B cell (primary cell): ENCODE results near the gene ANKMY2. TPM values are rescaled to one million over a fixed set of nuclear protein-coding genes. Genes with fewer than 3 reads are reported as not detected.

Source experiments
- ATAC-seq: fragments of 200-7000 bp; cut with Tn5 transposase; one replicate; pipeline ENCODE4 v1.10.0; 2021; ENCODE audit warnings: low read depth, mild to moderate bottlenecking, moderate number of reproducible peaks, moderate library complexity
- CTCF ChIA-PET: fragments of 350-600 bp; sonication (Branson Sonifier 250); formaldehyde crosslinking; loops from one replicate; lab custom pipeline; 2021; ENCODE audit warnings: antibody characterized with exemption, inconsistent platforms; lab: Charles Lee
- POLR2A ChIA-PET: fragments of 350-600 bp; sonication (Branson Sonifier 250); formaldehyde crosslinking; loops from one replicate; lab custom pipeline; 2021; ENCODE audit warnings: antibody characterized with exemption; lab: Charles Lee
- DNase-seq: peaks from one replicate; pipeline ENCODE4 v3.0.0; 2013
- H2AFZ ChIP-seq: 2 replicates; pipeline ENCODE4 v1.6.1; 2012; ENCODE audit warnings: mild to moderate bottlenecking, low read depth, low read length; ENCODE audit not compliant: insufficient read depth, poor library complexity, severe bottlenecking
- H3K27ac ChIP-seq, 2 donors: 1 replicate in 1 of 2; 2 replicates in 1 of 2; pipeline ENCODE4 v1.5.1; 2012 to 2013; ENCODE audit warnings: low read length in 2 of 2, mild to moderate bottlenecking in 2 of 2, moderate library complexity in 1 of 2
- H3K27me3 ChIP-seq, 4 experiments: fragments of 200-600 bp in 1 of 4; sonication (generic) in 1 of 4; replicated peaks in 1 of 4; 1 replicate in 2 of 4; 2 replicates in 2 of 4; pipeline versions ENCODE4 v1.6.1 to v1.7.0; 2013 to 2016; ENCODE audit warnings: low read length in 3 of 4, mild to moderate bottlenecking in 2 of 4, mixed read lengths in 1 of 4, moderate library complexity in 1 of 4; ENCODE audit not compliant: insufficient read depth in 4 of 4, control insufficient read depth in 3 of 4; ENCODE audit errors: control extremely low read depth in 1 of 4
- H3K36me3 ChIP-seq, 2 experiments: replicated peaks in 1 of 2; 1 replicate in 1 of 2; 2 replicates in 1 of 2; pipeline versions ENCODE4 v1.6.1 to v1.7.1; 2013; ENCODE audit warnings: low read length in 1 of 2; ENCODE audit not compliant: insufficient read depth in 2 of 2, control insufficient read depth in 1 of 2; ENCODE audit errors: control extremely low read depth in 1 of 2, extremely low read depth in 1 of 2
- H3K4me1 ChIP-seq, 2 donors: fragments of 200-600 bp in 1 of 2; sonication (generic) in 1 of 2; 1 replicate in 1 of 2; 2 replicates in 1 of 2; pipeline versions ENCODE4 v1.5.1 to v1.6.1; 2013 to 2017; ENCODE audit warnings: low read length in 2 of 2; ENCODE audit not compliant: control insufficient read depth in 2 of 2, insufficient read depth in 2 of 2
- H3K4me2 ChIP-seq: replicated peaks from 2 replicates; pipeline ENCODE3; 2012; ENCODE audit warnings: mild to moderate bottlenecking, low read depth, low read length; ENCODE audit not compliant: poor library complexity, severe bottlenecking
- H3K4me3 ChIP-seq, 5 experiments: fragments of 200-600 bp in 1 of 5; sonication (generic) in 1 of 5; 1 replicate in 3 of 5; 2 replicates in 2 of 5; pipeline versions ENCODE4 v1.5.1 to v1.7.0; 2011 to 2016; ENCODE audit warnings: low read length in 4 of 5, mild to moderate bottlenecking in 4 of 5, low read depth in 2 of 5, control low read depth in 1 of 5, moderate library complexity in 1 of 5; ENCODE audit not compliant: insufficient read depth in 1 of 5; ENCODE audit errors: control extremely low read depth in 1 of 5, extremely low read depth in 1 of 5
- H3K79me2 ChIP-seq: fragments of 200-600 bp; sonication (generic); one replicate; pipeline ENCODE4 v1.6.0; 2016; ENCODE audit warnings: low read length; ENCODE audit not compliant: control insufficient read depth, insufficient read depth
- H3K9ac ChIP-seq: fragments of 200-600 bp; sonication (generic); 2 replicates; pipeline ENCODE4 v1.6.1; 2017; ENCODE audit warnings: mild to moderate bottlenecking, low read length, moderate library complexity
- H3K9me3 ChIP-seq, 3 donors: one replicate each; pipeline versions ENCODE4 v1.6.1 to v1.7.1; 2013; ENCODE audit warnings: low read length in 2 of 3; ENCODE audit not compliant: control insufficient read depth in 2 of 3, insufficient read depth in 1 of 3; ENCODE audit errors: control extremely low read depth in 1 of 3
- H4K20me1 ChIP-seq: 2 replicates; pipeline ENCODE4 v1.6.0; 2012; ENCODE audit warnings: mild to moderate bottlenecking, low read length; ENCODE audit not compliant: insufficient read depth, control insufficient read depth, poor library complexity, severe bottlenecking
- H3K27ac Mint-ChIP-seq: one replicate; pipeline ENCODE4 v1.8.0; 2021; ENCODE audit warnings: mixed read lengths
- H3K27me3 Mint-ChIP-seq: one replicate; pipeline ENCODE4 v1.8.0; 2021; ENCODE audit warnings: mixed read lengths
- H3K4me1 Mint-ChIP-seq: one replicate; pipeline ENCODE4 v1.8.0; 2021; ENCODE audit warnings: mixed read lengths
- H3K4me3 Mint-ChIP-seq: one replicate; pipeline ENCODE4 v1.8.0; 2021; ENCODE audit warnings: mixed read lengths
- H3K9me3 Mint-ChIP-seq: one replicate; pipeline ENCODE4 v1.8.0; 2022; ENCODE audit warnings: mixed read lengths; ENCODE audit not compliant: insufficient read depth
- CTCF ChIP-seq: fragments of 200-600 bp; IDR thresholded peaks from one replicate; pipeline ENCODE4 v1.8.0; 2022; ENCODE audit warnings: antibody characterized with exemption, mild to moderate bottlenecking
- EZH2 ChIP-seq: IDR thresholded peaks from 2 replicates; pipeline ENCODE4 v1.6.1; 2012; ENCODE audit warnings: borderline replicate concordance, low read depth, mild to moderate bottlenecking, moderate library complexity, low read length; ENCODE audit not compliant: insufficient read depth, poor library complexity, severe bottlenecking
- WGBS: methylation state at CpG from one replicate; pipeline ENCODE4 v1.1.5; 2013; ENCODE audit warnings: missing lambda C conversion rate; ENCODE audit not compliant: insufficient coverage; 5-methylcytosine and 5-hydroxymethylcytosine counted together
- intact Hi-C: fragments of 100-400 bp; cut with micrococcal nuclease; formaldehyde crosslinking; loops from one replicate; pipeline ENCODE4 v1.10.0; 2022
- polyA plus RNA-seq: library from polyadenylated mRNA; depleted of rRNA; stranded (reverse); fragments of >200 nt; gene quantifications from 2 replicates; pipeline ENCODE4 v1.2.3, GENCODE V29; 2012
- total RNA-seq, 2 donors: library from RNA; stranded (reverse); fragments of 120-200 nt in 1 of 2; gene quantifications; 1 replicate in 1 of 2; 2 replicates in 1 of 2; pipeline versions ENCODE4 v1.2.3 to v1.2.4, GENCODE V29; 2013 to 2022

ANKMY2 gene
- total and polyA plus RNA-seq, 2 donors (not counting 1 experiment from before 2014, with no cell fraction given), result 7.6 to 17.8 TPM

DNA sequence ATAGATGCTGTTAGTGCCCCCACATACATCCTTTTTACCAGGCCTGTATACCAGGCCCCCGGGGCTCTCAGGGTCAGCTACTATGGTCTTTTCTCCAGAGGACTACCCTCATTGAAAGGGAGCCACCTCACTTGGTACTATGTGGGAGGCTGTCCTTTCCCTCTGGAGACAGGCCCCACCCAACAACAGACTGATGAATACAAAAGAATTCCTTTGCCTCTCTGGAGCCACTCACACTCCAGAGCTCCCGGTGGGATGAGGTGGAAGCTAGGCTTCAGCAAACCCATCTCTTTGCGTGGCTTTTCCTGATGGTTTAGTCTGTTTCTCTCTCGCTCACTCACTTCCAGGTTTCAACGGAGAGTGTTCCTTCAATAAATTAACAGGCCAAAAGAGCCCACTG is 30.3 kb downstream of the ANKMY2 start:
- CTCF ChIA-PET, result no interaction called here
- no peak for ATAC-seq
- no peak overlapping the region for H3K27ac ChIP-seq

DNA sequence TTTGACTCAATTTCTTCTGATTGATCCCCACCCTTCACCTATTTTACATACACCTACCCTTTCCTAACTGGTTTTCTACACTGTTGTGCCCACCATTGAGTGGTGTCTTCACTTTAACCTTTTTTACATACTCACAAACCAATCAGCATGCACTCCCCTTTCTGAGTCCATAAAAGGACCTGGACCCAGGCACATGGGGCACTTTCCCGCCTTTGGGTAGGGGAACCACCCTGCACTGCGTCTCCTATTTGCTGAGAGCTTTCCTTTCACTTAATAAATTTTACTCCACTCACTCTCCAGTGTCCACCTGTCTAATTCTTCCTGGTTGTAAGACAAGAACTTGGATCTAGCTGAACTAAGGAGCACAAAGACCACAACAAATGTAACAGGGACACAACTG is 33.8 kb downstream of the ANKMY2 start:
- Mint-ChIP-seq H3K4me3 (no peak overlapping the region), H3K9me3 (no peaks in the 10 kb centered on the region), H3K27ac (no peak overlapping the region), H3K27me3 (no peaks in the 10 kb centered on the region), H3K4me1 (peaks cover 15% of the 10 kb centered on the region)
- WGBS, result 100% methylated on average over 1 of the region's 2 CpGs
- H3K4me1 ChIP-seq, result peaks cover 7 to 13% of the 10 kb centered on the region in 2 donors
- intact Hi-C loops, result no loop called here
- no peaks in the 10 kb centered on the region for H3K27me3 ChIP-seq
- no peak for DNase-seq
- H4K20me1 ChIP-seq, result no peaks in the 10 kb centered on the region
- no peak overlapping the region for H3K9ac ChIP-seq
- no peak for ATAC-seq
- ChIA-PET POLR2A (no interaction called here), CTCF (no interaction called here)
- H3K79me2 ChIP-seq, result no peaks in the 10 kb centered on the region
- no peak overlapping the region for H3K4me2 ChIP-seq
- H3K36me3 ChIP-seq, result peaks cover 5 to 10% of the 10 kb centered on the region in 2 experiments
- no peak overlapping the region for H2AFZ ChIP-seq
- TF ChIP-seq CTCF, result no peak
- H3K9me3 ChIP-seq, result no peaks in the 10 kb centered on the region
- no peak overlapping the region for H3K27ac ChIP-seq
- no peak overlapping the region for H3K4me3 ChIP-seq

More for the DNA sequence above, 30.3 kb downstream of the ANKMY2 start:
- 100% methylated on average over 2 of the region's 5 CpGs for WGBS
- H3K9me3 Mint-ChIP-seq, result no peaks in the 10 kb centered on the region
- no peaks in the 10 kb centered on the region for H3K27me3 Mint-ChIP-seq
- H3K27ac Mint-ChIP-seq, result no peak overlapping the region
- POLR2A ChIA-PET, result no interaction called here
- H3K79me2 ChIP-seq, result no peaks in the 10 kb centered on the region
- no peak overlapping the region for H3K4me2 ChIP-seq
- intact Hi-C loops, result no loop called here
- TF ChIP-seq EZH2, result no peak
- TF ChIP-seq CTCF, result no peak
- H3K4me3 Mint-ChIP-seq, result no peak overlapping the region
- H3K4me1 Mint-ChIP-seq, result peaks cover 9% of the 10 kb centered on the region
- H2AFZ ChIP-seq, result no peak overlapping the region
- H3K9ac ChIP-seq, result no peak overlapping the region
- peaks cover 0 to under 1% of the 10 kb centered on the region in 2 donors for H3K4me1 ChIP-seq
- H3K9me3 ChIP-seq, result no peaks in the 10 kb centered on the region
- H3K27me3 ChIP-seq, result no peaks in the 10 kb centered on the region
- H3K4me3 ChIP-seq, result no peak overlapping the region
- peaks cover 8 to 13% of the 10 kb centered on the region in 2 experiments for H3K36me3 ChIP-seq
- H4K20me1 ChIP-seq, result no peaks in the 10 kb centered on the region
- no peak for DNase-seq
